Erythroblast (primary cell): ENCODE measurements around the gene LY6G5B.

Experiments used
- GATA1 ChIP-seq: IDR thresholded peaks from 2 replicates; pipeline ENCODE4 v1.6.1; 2011; ENCODE audit warnings: low read depth, mild to moderate bottlenecking, control low read depth, low read length, moderate library complexity
- POLR2A ChIP-seq: IDR thresholded peaks from 2 replicates; pipeline ENCODE4 v1.6.1; 2011; ENCODE audit warnings: mild to moderate bottlenecking, low read length

DNA sequence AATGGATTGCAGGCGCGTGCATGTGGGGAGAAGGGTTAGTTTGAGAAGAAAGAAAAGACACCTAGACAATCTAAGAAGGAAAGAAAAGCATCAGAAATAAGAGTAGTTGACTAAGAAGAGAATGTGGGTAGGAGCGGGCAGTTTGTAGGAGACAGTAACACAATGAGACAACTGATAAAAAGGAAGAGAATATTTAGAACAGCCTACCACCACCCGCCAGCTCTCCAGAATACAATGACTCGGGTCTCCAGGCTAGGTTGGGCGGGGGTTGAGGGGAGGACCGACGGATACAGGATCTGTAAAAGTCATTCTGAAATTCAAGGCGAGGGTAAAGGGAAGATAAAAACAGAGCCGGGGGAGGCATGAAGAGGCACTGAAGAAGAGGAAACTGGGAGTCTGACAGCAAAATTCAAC lies 32.6 kb downstream of the LY6G5B start:
- no peak for TF ChIP-seq POLR2A
- TF ChIP-seq GATA1: no peak
